Measurements from ENCODE around the gene RAP1B. TPM values are rescaled to one million over a fixed set of nuclear protein-coding genes. Genes with fewer than 3 reads are reported as not detected.

The RAP1B gene
- total RNA-seq, 1 donor from 2014 or later: 139 TPM

- no peak for DNase-seq (ENCODE audit: low read depth)
- H3K4me3 ChIP-seq (ENCODE audit: low read depth, low read length): peak overlapping the region; percentile 95
- TF ChIP-seq CTCF (conservative IDR thresholded peaks at IDR 0.05; ENCODE audit: low read depth, low read length): no peak
Observed at GRCh38 chr12:68609998-68610369, 715 bp upstream of the RAP1B start.

- H3K4me3 ChIP-seq (ENCODE audit: low read depth, low read length): peak overlapping the region; percentile 95
- no peak for DNase-seq (ENCODE audit: low read depth)
- no peak for TF ChIP-seq CTCF (conservative IDR thresholded peaks at IDR 0.05; ENCODE audit: low read depth, low read length)
Observed at GRCh38 chr12:68611094-68611805, 551 bp downstream of the RAP1B start.

GRCh38 chr12:68611806-68612160, 1.1 kb downstream of the RAP1B start:
- TF ChIP-seq CTCF (conservative IDR thresholded peaks at IDR 0.05; ENCODE audit: low read depth, low read length): no peak

GRCh38 chr12:68612202-68612601, 1.5 kb downstream of the RAP1B start:
- no peak for TF ChIP-seq CTCF (conservative IDR thresholded peaks at IDR 0.05; ENCODE audit: low read depth, low read length)
- no peak for DNase-seq (ENCODE audit: low read depth)
- peak overlapping the region; percentile 95 for H3K4me3 ChIP-seq (ENCODE audit: low read depth, low read length)

More at GRCh38 chr12:68611806-68612160, 1.1 kb downstream of the RAP1B start:
- H3K4me3 ChIP-seq (ENCODE audit: low read depth, low read length): peak overlapping the region; percentile 95
- DNase-seq (ENCODE audit: low read depth): no peak

GRCh38 chr12:68612697-68613096, 2.0 kb downstream of the RAP1B start:
- peak overlapping the region; percentile 95 for H3K4me3 ChIP-seq (ENCODE audit: low read depth, low read length)
- no peak for DNase-seq (ENCODE audit: low read depth)
- TF ChIP-seq CTCF (conservative IDR thresholded peaks at IDR 0.05; ENCODE audit: low read depth, low read length): no peak

- TF ChIP-seq CTCF (conservative IDR thresholded peaks at IDR 0.05; ENCODE audit: low read depth, low read length): no peak
- DNase-seq (ENCODE audit: low read depth): no peak
- peak overlapping the region; percentile 95 for H3K4me3 ChIP-seq (ENCODE audit: low read depth, low read length)
Observed at GRCh38 chr12:68613209-68613904, 2.7 kb downstream of the RAP1B start.

Data from epithelial cell of proximal tubule (primary cell).